Spleen (tissue), 7 donors: ENCODE measurements around the gene CSMD2.

Experiments
- CTCF ChIP-seq, 11 experiments: fragments of 200-600 bp in 7 of 11; fragments of 450-650 bp in 4 of 11; sonication (generic) in 4 of 11; IDR thresholded peaks in 8 of 11; conservative IDR thresholded peaks in 3 of 11; 1 replicate in 7 of 11; 2 replicates in 4 of 11; pipeline versions ENCODE4 v1.4.0 to v1.8.0; 2016 to 2021; ENCODE audit warnings: antibody characterized with exemption in 11 of 11, inconsistent platforms in 4 of 11, mild to moderate bottlenecking in 1 of 11
- POLR2A ChIP-seq, 3 donors: fragments of 450-650 bp; IDR thresholded peaks; one replicate each; pipeline ENCODE4 v1.5.1; 2017; ENCODE audit warnings: antibody characterized with exemption in 3 of 3, mild to moderate bottlenecking in 1 of 3
- POLR2AphosphoS5 ChIP-seq, 3 donors: sonication (generic); formaldehyde crosslinking; IDR thresholded peaks; one replicate each; pipeline ENCODE4 v1.5.1; 2017; ENCODE audit warnings: antibody characterized with exemption in 3 of 3
- donor health status: DM: no; HTN: no; CAD: no; lungs with moderate emphysema.
- donor health status: DM: no; HTN: no; CAD: no.
- donor health status: DM: no; HTN: no; CAD: no.

- TF ChIP-seq CTCF (IDR thresholded peaks at IDR 0.05 in 8 of 11, conservative IDR thresholded peaks at IDR 0.05 in 3 of 11) (no peak), POLR2AphosphoS5 (IDR thresholded peaks at IDR 0.05) (no peak), POLR2A (IDR thresholded peaks at IDR 0.05) (no peak)
These were observed 529.6 kb downstream of the CSMD2 start for GRCh38 chr1:33635336-33636012.
